ENCODE data around the gene NTM. TPM values are rescaled to one million over a fixed set of nuclear protein-coding genes. Genes with fewer than 3 reads are reported as not detected.
"Not testable (repeated sequence)": the region's sequence is repeated elsewhere in the genome, so short reads cannot be mapped to it uniquely, and the experiment has no call there.

NTM gene
- total RNA-seq, 1 experiment from 2014 or later: 9.9 TPM

DNA sequence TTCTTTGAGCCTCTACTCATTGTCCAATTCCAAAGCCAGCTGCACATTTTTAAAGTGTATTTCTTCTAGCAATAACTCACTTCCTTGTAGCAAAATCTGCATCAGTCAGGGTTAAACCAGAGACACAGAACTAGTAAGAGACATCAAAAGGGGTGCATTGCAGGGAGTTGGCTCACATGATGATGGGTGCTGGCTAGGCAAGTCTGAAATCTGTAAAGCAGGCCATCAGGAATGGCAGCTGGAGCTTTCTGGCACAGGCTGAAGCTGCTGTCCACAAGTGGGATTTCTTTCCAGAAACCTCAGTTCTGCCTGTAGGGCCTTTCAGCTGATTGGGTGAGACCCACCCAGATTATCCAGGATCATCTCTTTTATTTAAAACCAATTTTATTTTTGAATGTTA, 698.1 kb downstream of the NTM start:
- Histone ChIP-seq H3K14ac (ENCODE audit: insufficient read depth, low read length) (no peak overlapping the region), H2BK120ac (ENCODE audit: low read depth, low read length, poor library complexity, severe bottlenecking) (no peak overlapping the region), H3K9me3 (ENCODE audit: control insufficient read depth, low read depth, low read length) (no peaks in the 10 kb centered on the region), H3K4me1 (ENCODE audit: insufficient read depth, low read length) (0 out of 2 replicates have a peak, but pooled peaks cover 4% of the 10 kb centered on the region), H3K4ac (ENCODE audit: low read depth, low read length) (no peak overlapping the region), H3T11ph (ENCODE audit: low read length) (no peak overlapping the region), H4K8ac (replicated peaks; ENCODE audit: insufficient read length, low read depth, low read length) (no peak overlapping the region), H3K23me2 (ENCODE audit: insufficient read length, low read depth, low read length, poor library complexity, severe bottlenecking) (no peaks in the 10 kb centered on the region), H3K18ac (ENCODE audit: insufficient read length, low read depth, low read length) (no peak overlapping the region), H3K27me3 (ENCODE audit: insufficient read depth, low read length) (no peaks in the 10 kb centered on the region), H2BK12ac (ENCODE audit: insufficient read length, low read depth, low read length) (no peak overlapping the region), H4K20me1 (ENCODE audit: control insufficient read depth, insufficient read depth, insufficient read length) (no peaks in the 10 kb centered on the region), H2AK5ac (ENCODE audit: insufficient read length, low read length) (no peak overlapping the region), H3K4me2 (ENCODE audit: insufficient read depth, insufficient read length, low read length) (no peak overlapping the region), H3K79me1 (ENCODE audit: insufficient read depth, low read depth, low read length, poor library complexity, severe bottlenecking) (no peaks in the 10 kb centered on the region), H3K79me2 (ENCODE audit: insufficient read depth, low read length) (no peaks in the 10 kb centered on the region), H2AFZ (ENCODE audit: low read length) (no peak overlapping the region), H2BK20ac (ENCODE audit: low read depth, low read length, poor library complexity, severe bottlenecking) (no peak overlapping the region), H4K91ac (ENCODE audit: insufficient read length, low read depth, low read length) (no peak overlapping the region), H3K9ac (ENCODE audit: extremely low read depth, insufficient read length, low read length) (no peak overlapping the region), H3K27ac (ENCODE audit: insufficient read length, low read depth, low read length) (no peak overlapping the region), H3K23ac (ENCODE audit: insufficient read length, low read depth, low read length) (no peak overlapping the region), H2BK5ac (ENCODE audit: insufficient read length, low read length) (no peak overlapping the region), H2BK15ac (ENCODE audit: low read depth, low read length) (no peak overlapping the region), H4K5ac (ENCODE audit: insufficient read length, low read depth, low read length) (no peak overlapping the region), H3K56ac (ENCODE audit: insufficient read length, low read depth, low read length) (no peak overlapping the region)
- no peaks in the 10 kb centered on the region for H3K27me3 Mint-ChIP-seq (ENCODE audit: low read depth)
- TF ChIP-seq, protein P1, sequence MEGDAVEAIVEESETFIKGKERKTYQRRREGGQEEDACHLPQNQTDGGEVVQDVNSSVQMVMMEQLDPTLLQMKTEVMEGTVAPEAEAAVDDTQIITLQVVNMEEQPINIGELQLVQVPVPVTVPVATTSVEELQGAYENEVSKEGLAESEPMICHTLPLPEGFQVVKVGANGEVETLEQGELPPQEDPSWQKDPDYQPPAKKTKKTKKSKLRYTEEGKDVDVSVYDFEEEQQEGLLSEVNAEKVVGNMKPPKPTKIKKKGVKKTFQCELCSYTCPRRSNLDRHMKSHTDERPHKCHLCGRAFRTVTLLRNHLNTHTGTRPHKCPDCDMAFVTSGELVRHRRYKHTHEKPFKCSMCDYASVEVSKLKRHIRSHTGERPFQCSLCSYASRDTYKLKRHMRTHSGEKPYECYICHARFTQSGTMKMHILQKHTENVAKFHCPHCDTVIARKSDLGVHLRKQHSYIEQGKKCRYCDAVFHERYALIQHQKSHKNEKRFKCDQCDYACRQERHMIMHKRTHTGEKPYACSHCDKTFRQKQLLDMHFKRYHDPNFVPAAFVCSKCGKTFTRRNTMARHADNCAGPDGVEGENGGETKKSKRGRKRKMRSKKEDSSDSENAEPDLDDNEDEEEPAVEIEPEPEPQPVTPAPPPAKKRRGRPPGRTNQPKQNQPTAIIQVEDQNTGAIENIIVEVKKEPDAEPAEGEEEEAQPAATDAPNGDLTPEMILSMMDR (conservative IDR thresholded peaks at IDR 0.05): no peak
- peaks cover 9 to 16% of the 10 kb centered on the region in 2 experiments for H3K4me1 Mint-ChIP-seq
- no peak overlapping the region for H3K4me3 Mint-ChIP-seq
- DNase-seq: no peak
- no peak overlapping the region for H3K27ac Mint-ChIP-seq
- H3K9me3 Mint-ChIP-seq: peaks cover 11 to 12% of the 10 kb centered on the region in 2 experiments
- H3K36me3 Mint-ChIP-seq (ENCODE audit: insufficient read depth in 1 of 3, low read depth in 3 of 3): peaks cover 2 to 11% (median 6%) of the 10 kb centered on the region in 3 experiments; a peak in 6 of 7 replicates

DNA sequence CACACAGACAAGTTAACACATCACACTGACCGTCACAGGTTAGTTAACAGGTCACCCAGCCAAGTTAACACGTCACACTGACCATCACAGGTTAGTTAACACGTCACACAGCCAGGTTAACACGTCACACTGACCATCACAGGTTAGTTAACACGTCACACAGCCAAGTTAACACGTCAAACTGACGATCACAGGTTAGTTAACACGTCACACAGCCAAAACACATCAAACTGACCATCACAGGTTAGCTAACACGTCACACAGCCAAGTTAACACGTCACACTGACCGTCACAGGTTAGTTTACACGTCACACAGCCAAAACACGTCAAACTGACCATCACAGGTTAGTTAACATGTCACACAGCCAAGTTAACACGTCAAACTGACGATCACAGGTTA, 699.2 kb downstream of the NTM start:
- not testable (repeated sequence) for H3K23ac ChIP-seq (ENCODE audit: insufficient read length, low read depth, low read length); H3K27me3 ChIP-seq (ENCODE audit: insufficient read depth, low read length); H3K56ac ChIP-seq (ENCODE audit: insufficient read length, low read depth, low read length); H2BK5ac ChIP-seq (ENCODE audit: insufficient read length, low read length); H3K23me2 ChIP-seq (ENCODE audit: insufficient read length, low read depth, low read length, poor library complexity, severe bottlenecking); H2BK15ac ChIP-seq (ENCODE audit: low read depth, low read length); H2AFZ ChIP-seq (ENCODE audit: low read length); H3K27ac ChIP-seq (ENCODE audit: insufficient read length, low read depth, low read length); H3K18ac ChIP-seq (ENCODE audit: insufficient read length, low read depth, low read length); H4K20me1 ChIP-seq (ENCODE audit: control insufficient read depth, insufficient read depth, insufficient read length); H3K4me1 ChIP-seq (ENCODE audit: insufficient read depth, low read length); H3K14ac ChIP-seq (ENCODE audit: insufficient read depth, low read length); H3K9ac ChIP-seq (ENCODE audit: extremely low read depth, insufficient read length, low read length); H2BK20ac ChIP-seq (ENCODE audit: low read depth, low read length, poor library complexity, severe bottlenecking); H3K79me2 ChIP-seq (ENCODE audit: insufficient read depth, low read length); H3K27me3 Mint-ChIP-seq (ENCODE audit: low read depth); H4K5ac ChIP-seq (ENCODE audit: insufficient read length, low read depth, low read length); H2AK5ac ChIP-seq (ENCODE audit: insufficient read length, low read length); H2BK120ac ChIP-seq (ENCODE audit: low read depth, low read length, poor library complexity, severe bottlenecking); H3K4ac ChIP-seq (ENCODE audit: low read depth, low read length); H3K79me1 ChIP-seq (ENCODE audit: insufficient read depth, low read depth, low read length, poor library complexity, severe bottlenecking); H3T11ph ChIP-seq (ENCODE audit: low read length); H3K4me3 Mint-ChIP-seq; H4K91ac ChIP-seq (ENCODE audit: insufficient read length, low read depth, low read length); H3K4me2 ChIP-seq (ENCODE audit: insufficient read depth, insufficient read length, low read length); H4K8ac ChIP-seq (replicated peaks; ENCODE audit: insufficient read length, low read depth, low read length); DNase-seq; H3K9me3 ChIP-seq (ENCODE audit: control insufficient read depth, low read depth, low read length); H2BK12ac ChIP-seq (ENCODE audit: insufficient read length, low read depth, low read length); H3K27ac Mint-ChIP-seq
- peaks cover 9 to 16% of the 10 kb centered on the region in 2 experiments for H3K4me1 Mint-ChIP-seq
- peaks cover 11 to 12% of the 10 kb centered on the region in 2 experiments for H3K9me3 Mint-ChIP-seq
- peaks cover 2 to 11% (median 6%) of the 10 kb centered on the region in 3 experiments; a peak in 6 of 7 replicates for H3K36me3 Mint-ChIP-seq (ENCODE audit: insufficient read depth in 1 of 3, low read depth in 3 of 3)
- WGBS (ENCODE audit: extremely low coverage, insufficient read length, low lambda C conversion rate): no CpG with 5 or more reads among the region's 15 CpGs
